Testis (tissue), 2 donors: Measurements from ENCODE around the gene TOR1AIP2.

Experiments
- CTCF ChIP-seq, 3 experiments: fragments of 450-650 bp in 2 of 3; fragments of 200-600 bp in 1 of 3; sonication (generic) in 1 of 3; IDR thresholded peaks; one replicate each; pipeline ENCODE4 v1.5.1; 2016 to 2019; ENCODE audit warnings: antibody characterized with exemption in 3 of 3, mild to moderate bottlenecking in 2 of 3, moderate library complexity in 1 of 3
- POLR2A ChIP-seq: fragments of 450-650 bp; IDR thresholded peaks from one replicate; pipeline ENCODE4 v1.6.1; 2017; ENCODE audit warnings: antibody characterized with exemption, mild to moderate bottlenecking, moderate library complexity

DNA sequence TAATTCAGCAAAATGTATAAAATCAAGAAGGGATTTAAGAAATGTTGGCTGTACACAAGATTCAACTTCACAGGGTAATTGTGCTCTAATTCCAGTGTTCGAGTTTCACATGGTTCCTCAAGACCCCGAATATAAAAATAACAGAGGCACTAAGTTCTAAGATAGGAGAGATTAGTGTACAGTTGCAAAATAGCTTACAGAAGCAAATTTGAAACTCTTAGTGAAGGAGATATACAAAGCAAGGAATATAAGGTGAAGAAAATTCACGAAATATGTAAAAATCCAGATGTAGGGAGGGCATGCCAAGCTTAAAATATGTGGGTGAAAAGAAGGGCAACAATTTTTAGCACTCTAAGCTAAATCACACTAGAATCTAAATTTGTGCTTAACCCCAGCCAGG lies 29.4 kb downstream of the TOR1AIP2 start:
- TF ChIP-seq CTCF (IDR thresholded peaks at IDR 0.05) (no peak), POLR2A (no peak)
